SH-SY5Y (cell line): ENCODE data around the gene SIGLEC10.

ENCODE experiments used
- GATA2 ChIP-seq: IDR thresholded peaks from 2 replicates; pipeline ENCODE4 v1.6.1; 2011; ENCODE audit warnings: mild to moderate bottlenecking, low read depth, low read length
- GATA3 ChIP-seq: IDR thresholded peaks from 2 replicates; pipeline ENCODE4 v1.6.1; 2011; ENCODE audit warnings: low read depth, mild to moderate bottlenecking, low read length, moderate library complexity

GRCh38 chr19:51462276-51462675, 44.8 kb upstream of the SIGLEC10 start:
- TF ChIP-seq GATA3 = no peak
- TF ChIP-seq GATA2 = no peak
